HG03575 (cell line): Measurements from ENCODE around the gene HOATZ.

Experiments
- ATAC-seq: cut with Tn5 transposase; IDR thresholded peaks from one replicate; pipeline ENCODE4 v1.9.1; 2021; ENCODE audit not compliant: unreplicated experiment, insufficient number of reproducible peaks, low FRiP score; ENCODE audit errors: extremely low read depth

HOATZ gene

DNA sequence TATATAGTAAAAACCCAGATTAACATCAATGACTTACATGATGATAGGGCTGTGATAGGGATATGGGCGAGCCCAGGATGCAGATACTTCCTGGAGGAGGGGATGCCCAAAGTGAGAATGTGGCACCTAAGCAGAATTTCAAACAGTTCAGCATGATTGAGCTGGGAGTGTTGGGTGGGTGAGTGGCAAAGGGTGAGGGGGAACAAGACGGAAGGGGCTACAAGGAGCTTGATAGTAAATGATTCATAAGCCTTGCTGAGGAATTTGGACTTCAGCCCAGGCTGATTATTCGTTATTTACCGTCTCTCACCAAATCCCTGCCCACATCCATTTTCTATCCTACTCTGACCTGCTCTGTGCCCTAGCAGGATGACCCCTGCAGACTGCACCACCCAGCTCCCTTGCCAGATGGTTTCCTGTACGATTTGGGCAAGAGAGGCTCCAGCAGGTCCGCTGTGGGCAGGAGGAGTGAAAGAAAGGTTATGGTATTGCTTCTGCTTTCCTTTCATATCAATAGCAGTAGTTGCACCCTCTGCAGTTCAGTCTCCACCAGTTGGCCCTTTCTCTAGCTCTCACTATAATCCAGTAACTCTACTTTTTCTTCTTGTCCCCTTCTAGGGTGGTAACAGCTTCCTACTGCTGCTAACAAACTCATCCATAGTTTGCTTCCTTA is 57.4 kb downstream of the HOATZ start:
- no peak for ATAC-seq

DNA sequence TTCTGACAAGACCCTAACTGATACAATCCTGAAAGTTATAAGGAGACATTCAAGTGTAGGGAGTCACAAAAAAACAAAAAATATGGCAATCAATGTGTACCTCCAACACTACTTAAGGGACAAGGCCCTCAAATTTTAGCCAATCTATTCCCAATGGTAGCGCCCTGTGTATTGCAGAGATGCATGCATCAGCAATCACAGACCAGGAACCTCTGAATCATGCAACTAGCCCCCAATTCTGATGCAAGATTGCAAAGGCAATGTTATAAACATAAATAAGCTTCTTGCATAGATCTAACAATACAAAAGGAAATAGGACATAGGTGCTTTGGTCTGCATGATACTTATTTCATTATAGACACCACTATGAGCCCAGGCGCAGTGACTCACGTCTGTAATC is 58.0 kb downstream of the HOATZ start:
- no peak for ATAC-seq

DNA sequence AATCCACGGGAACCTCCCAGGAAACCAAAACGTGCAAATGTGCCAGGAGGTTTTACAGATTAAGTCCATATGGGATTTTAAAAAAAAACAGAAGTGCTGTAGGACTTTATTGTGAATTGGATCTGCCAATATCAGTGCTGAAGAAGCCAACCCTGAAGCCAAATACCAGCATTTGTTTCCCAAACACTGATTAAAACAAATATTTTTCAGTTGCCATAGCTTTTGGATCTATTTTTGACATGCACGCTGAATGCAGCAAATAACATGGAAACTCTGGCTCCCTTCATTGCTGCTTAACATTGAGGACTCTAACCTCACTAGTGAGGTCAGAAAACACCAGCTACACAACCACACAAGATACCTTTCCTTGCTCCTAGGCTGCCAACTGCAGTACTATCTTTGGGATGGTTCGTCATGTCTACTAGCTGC is 59.3 kb downstream of the HOATZ start:
- no peak for ATAC-seq

DNA sequence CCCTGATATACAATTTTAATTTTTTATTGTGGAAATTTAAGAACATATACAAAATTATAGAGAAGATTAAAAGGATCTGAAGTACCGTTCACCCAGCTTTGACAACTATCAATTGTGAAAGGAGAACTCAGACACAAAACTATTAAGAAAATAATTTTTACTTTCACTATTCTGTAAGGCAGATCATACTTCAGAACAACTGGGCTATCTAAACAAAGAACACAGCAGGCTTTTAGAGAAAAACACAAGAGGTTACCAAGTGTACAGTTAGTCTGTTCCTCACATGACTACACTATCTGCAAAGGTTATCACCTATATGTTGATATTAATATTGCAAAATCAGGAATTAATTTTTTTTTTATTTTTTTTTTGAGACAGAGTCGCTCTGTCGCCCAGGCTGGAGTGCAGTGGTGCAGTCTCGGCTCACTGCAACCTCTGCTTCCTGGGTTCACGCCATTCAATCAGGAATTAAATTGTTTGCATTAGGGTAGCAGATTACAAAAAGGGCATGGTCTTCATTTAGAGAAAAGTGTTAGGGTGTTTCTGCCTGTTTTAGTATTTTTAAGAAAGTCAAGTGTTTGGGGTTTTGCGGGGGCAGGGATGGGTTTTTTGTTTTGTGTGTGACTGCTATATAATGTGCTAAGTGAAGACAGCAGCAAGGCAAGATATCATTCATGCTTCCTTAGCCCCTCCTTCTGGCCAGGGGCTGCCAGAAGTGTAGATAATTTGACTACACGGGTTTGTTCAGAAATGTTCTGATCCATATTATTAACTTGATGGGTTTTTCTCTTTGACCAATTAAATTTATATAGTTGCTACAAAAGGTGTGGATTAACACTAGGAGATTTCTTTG is 60.0 kb downstream of the HOATZ start:
- ATAC-seq: no peak

- no peak for ATAC-seq
Measured at GRCh38 chr11:111575740-111576139, 61.2 kb downstream of the HOATZ start.

DNA sequence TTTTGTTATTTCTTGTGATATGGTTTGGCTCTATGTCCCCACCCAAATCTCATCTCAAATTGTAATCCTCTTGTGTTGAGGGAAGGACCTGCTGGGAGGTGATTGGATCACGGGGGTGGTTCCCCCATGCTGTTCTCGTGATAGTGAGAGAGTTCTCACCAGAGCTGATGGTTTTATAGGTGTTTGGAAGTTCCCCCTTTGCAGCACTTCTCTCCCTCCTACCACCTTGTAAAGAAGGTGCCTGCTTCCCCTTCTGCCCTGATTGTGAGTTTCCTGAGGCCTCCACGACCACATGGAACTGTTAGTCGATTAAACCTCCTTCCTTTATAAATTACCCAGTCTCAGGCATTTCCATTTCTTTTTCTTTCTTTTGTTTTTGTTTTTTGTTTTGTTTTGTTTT is 63.2 kb downstream of the HOATZ start:
- no peak for ATAC-seq

DNA sequence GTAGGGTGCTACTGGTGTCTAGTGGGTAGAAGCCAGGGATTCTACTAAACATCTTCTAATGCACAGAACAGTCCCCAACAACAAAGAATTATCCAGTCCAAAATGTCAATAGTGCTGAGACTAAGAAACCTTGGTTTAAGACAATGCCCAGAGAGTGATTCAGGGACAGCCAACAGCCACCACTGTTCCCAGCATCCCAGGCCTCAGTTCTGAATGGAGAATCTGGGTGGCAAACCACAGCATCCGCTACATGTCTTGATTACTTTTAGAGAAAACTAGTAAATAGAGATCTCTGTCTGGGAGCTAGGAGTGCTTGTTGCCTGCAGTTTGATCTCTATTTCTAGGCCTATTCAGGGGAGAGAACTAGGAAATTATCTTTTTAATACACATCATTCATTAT is 66.8 kb downstream of the HOATZ start:
- no peak for ATAC-seq

DNA sequence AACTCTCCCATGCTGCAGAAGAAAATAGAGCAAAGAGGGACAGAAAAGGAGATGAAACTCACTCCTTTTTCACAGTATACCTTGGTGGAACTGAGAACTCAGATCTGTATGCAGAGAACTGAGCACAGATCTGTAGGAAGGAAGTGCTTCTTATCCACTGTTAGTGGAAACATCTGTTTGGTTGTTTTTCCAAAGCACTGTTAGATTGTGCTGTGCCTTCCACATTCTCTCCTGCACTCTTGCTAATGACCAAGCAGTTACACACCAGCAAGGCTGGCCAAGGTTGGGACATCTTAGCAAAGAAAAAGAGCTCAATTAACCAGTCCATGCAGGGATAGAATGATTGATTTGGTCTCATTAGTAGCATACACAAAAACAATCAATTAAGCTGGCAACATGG is 67.6 kb downstream of the HOATZ start:
- no peak for ATAC-seq

- ATAC-seq: no peak
Measured at GRCh38 chr11:111582881-111583280, 68.3 kb downstream of the HOATZ start.

GRCh38 chr11:111585371-111585770 is 70.8 kb downstream of the HOATZ start:
- ATAC-seq: no peak

DNA sequence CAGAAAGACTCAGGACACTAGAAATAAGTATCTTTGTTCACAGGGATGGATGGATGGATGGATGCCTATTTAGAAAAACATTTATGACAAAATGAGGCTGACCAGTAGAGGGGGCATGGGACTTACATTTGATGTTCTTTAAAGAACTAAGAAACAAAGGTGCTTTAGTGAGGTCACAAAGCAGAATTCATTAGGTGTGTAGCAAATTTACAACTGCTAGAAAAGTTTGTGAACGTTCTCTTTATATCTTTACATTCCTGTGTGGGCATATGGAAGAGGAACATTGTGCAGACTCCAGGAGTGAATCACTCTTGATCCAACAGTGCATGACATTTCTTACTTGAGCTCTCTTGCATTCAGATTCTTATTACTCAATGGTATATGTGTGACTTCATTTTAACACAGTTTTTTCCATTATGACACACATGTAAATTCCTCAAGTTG is 71.8 kb downstream of the HOATZ start:
- ATAC-seq: no peak
